ENCODE measurements around the gene BUD23.

Gene BUD23

GRCh38 chr7:73705551-73705920, 22.1 kb downstream of the BUD23 start:
- no peak overlapping the region for H3K4me2 ChIP-seq
- H3K79me2 ChIP-seq (ENCODE audit: insufficient read depth, low read depth) = no peaks in the 10 kb centered on the region
- H3K4me3 ChIP-seq (IDR thresholded peaks at IDR 0.05; ENCODE audit: insufficient read depth, low read depth, low read length) = no peak overlapping the region
- H4K20me1 ChIP-seq (ENCODE audit: insufficient read depth) = no peaks in the 10 kb centered on the region
- no peak for TF ChIP-seq CTCF (conservative IDR thresholded peaks at IDR 0.05; ENCODE audit: low read depth, low read length)
- H3K4me1 ChIP-seq (ENCODE audit: low read depth, poor library complexity, severe bottlenecking) = no peaks in the 10 kb centered on the region
- H2AFZ ChIP-seq (ENCODE audit: low read depth) = no peak overlapping the region
- no peak overlapping the region for H3K9ac ChIP-seq
- H3K27me3 ChIP-seq (ENCODE audit: insufficient read depth, low read depth) = no peaks in the 10 kb centered on the region
- no peak overlapping the region for H3K27ac ChIP-seq
- H3K36me3 ChIP-seq (ENCODE audit: insufficient read depth) = no peaks in the 10 kb centered on the region

- Histone ChIP-seq H3K79me2 (ENCODE audit: insufficient read depth, low read depth) (no peaks in the 10 kb centered on the region; the same call in 1 of the 2 replicates), H3K36me3 (ENCODE audit: insufficient read depth) (no peaks in the 10 kb centered on the region), H3K27me3 (ENCODE audit: insufficient read depth, low read depth) (no peaks in the 10 kb centered on the region), H3K4me3 (IDR thresholded peaks at IDR 0.05; ENCODE audit: insufficient read depth, low read depth, low read length) (no peak overlapping the region), H4K20me1 (ENCODE audit: insufficient read depth) (no peaks in the 10 kb centered on the region), H3K27ac (no peak overlapping the region), H3K9ac (no peak overlapping the region), H2AFZ (ENCODE audit: low read depth) (no peak overlapping the region), H3K4me2 (no peak overlapping the region), H3K4me1 (ENCODE audit: low read depth, poor library complexity, severe bottlenecking) (no peaks in the 10 kb centered on the region)
- no peak for TF ChIP-seq CTCF (conservative IDR thresholded peaks at IDR 0.05; ENCODE audit: low read depth, low read length)
Measured at GRCh38 chr7:73706126-73707044, 23.0 kb downstream of the BUD23 start.

- H3K4me3 ChIP-seq (IDR thresholded peaks at IDR 0.05; ENCODE audit: insufficient read depth, low read depth, low read length) = no peak overlapping the region
- no peaks in the 10 kb centered on the region; the same call in 1 of the 2 replicates for H3K79me2 ChIP-seq (ENCODE audit: insufficient read depth, low read depth)
- no peak overlapping the region for H3K9ac ChIP-seq
- no peak overlapping the region for H3K4me2 ChIP-seq
- H4K20me1 ChIP-seq (ENCODE audit: insufficient read depth) = no peaks in the 10 kb centered on the region
- no peaks in the 10 kb centered on the region for H3K36me3 ChIP-seq (ENCODE audit: insufficient read depth)
- no peaks in the 10 kb centered on the region for H3K27me3 ChIP-seq (ENCODE audit: insufficient read depth, low read depth)
- H3K27ac ChIP-seq = no peak overlapping the region
- H2AFZ ChIP-seq (ENCODE audit: low read depth) = no peak overlapping the region
- H3K4me1 ChIP-seq (ENCODE audit: low read depth, poor library complexity, severe bottlenecking) = no peaks in the 10 kb centered on the region
- TF ChIP-seq CTCF (conservative IDR thresholded peaks at IDR 0.05; ENCODE audit: low read depth, low read length) = no peak
Measured at GRCh38 chr7:73707045-73707631, 23.7 kb downstream of the BUD23 start.

- Histone ChIP-seq H4K20me1 (ENCODE audit: insufficient read depth) (no peaks in the 10 kb centered on the region), H3K4me3 (IDR thresholded peaks at IDR 0.05; ENCODE audit: insufficient read depth, low read depth, low read length) (no peak overlapping the region), H3K27ac (no peak overlapping the region), H3K27me3 (ENCODE audit: insufficient read depth, low read depth) (no peaks in the 10 kb centered on the region), H3K4me1 (ENCODE audit: low read depth, poor library complexity, severe bottlenecking) (no peaks in the 10 kb centered on the region), H3K9ac (no peak overlapping the region), H3K4me2 (no peak overlapping the region), H3K36me3 (ENCODE audit: insufficient read depth) (no peaks in the 10 kb centered on the region), H2AFZ (ENCODE audit: low read depth) (no peak overlapping the region), H3K79me2 (ENCODE audit: insufficient read depth, low read depth) (peaks cover 2% of the 10 kb centered on the region)
- no peak for TF ChIP-seq CTCF (conservative IDR thresholded peaks at IDR 0.05; ENCODE audit: low read depth, low read length)
Measured at GRCh38 chr7:73708961-73709549, 25.7 kb downstream of the BUD23 start.
